HG03066 (cell line): ENCODE measurements around the gene TOMM34.

Experiments used
- ATAC-seq: cut with Tn5 transposase; IDR thresholded peaks from one replicate; pipeline ENCODE4 v1.9.1; 2021; ENCODE audit warnings: low read depth; ENCODE audit not compliant: unreplicated experiment

TOMM34 gene, protein sequence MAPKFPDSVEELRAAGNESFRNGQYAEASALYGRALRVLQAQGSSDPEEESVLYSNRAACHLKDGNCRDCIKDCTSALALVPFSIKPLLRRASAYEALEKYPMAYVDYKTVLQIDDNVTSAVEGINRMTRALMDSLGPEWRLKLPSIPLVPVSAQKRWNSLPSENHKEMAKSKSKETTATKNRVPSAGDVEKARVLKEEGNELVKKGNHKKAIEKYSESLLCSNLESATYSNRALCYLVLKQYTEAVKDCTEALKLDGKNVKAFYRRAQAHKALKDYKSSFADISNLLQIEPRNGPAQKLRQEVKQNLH

DNA sequence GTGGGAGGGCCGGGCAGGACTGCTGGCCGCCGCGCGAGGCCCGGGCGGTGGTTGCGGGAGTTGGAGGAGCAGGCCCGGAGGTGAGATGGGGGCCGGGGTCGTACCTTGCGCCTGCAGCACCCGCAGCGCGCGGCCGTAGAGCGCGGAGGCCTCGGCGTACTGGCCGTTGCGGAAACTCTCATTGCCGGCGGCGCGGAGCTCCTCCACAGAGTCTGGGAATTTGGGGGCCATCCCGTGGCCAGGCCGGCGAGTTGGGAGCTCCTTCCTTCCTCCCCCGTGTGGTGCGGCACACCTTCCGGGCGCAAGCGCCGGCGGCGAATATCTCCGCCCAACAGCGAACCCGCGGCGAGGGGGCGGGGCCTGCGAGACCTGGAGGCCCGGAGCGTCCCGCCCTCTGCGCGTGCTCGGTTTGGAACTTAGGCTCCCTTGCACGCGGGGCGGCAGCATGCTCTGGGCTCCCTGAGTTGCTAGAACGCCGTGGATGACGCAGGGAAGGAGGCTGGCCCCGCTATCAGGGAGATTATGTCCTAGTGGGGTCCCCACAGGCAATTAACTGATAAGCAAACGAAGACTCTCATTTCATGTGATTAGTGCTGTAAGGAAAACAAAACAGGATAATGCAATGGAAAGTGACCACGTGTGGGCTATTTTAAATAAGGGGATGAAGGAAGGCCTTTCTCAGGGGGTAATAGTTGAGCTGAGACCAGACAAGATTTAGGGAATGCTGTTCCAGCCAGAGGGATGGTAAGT, at the start of gene TOMM34:
Gene TOMM34 (minus strand): TSS at position 295 of the 750 bp plus-strand sequence. CDS start 64 bp downstream, at position 231.
- peak; percentile 86 for ATAC-seq

DNA sequence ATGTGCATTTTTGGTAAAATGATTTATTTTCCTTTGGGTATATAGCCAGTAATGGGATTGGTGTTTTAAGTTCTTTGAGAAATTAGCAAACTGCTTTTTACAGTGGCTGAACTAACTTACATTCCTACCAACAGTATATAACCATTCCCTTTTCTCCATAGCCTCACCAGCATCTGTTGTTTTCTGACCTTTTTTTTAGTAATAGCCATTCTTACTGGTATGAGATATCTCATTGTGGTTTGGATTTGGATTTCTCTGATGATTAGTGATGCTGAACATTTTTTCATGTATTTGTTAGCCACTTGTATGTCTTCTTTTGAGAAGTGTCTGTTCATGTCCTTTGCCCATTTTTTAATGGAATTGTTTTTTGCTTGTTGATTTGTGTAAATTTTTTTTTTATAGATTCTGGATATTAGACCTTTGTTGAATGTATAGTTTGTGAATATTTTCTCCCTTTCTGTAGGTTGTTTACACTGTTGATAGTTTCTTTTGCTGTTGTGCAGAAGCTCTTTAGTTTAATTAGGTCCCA, 48.4 kb upstream of the TOMM34 start:
- ATAC-seq: no peak

DNA sequence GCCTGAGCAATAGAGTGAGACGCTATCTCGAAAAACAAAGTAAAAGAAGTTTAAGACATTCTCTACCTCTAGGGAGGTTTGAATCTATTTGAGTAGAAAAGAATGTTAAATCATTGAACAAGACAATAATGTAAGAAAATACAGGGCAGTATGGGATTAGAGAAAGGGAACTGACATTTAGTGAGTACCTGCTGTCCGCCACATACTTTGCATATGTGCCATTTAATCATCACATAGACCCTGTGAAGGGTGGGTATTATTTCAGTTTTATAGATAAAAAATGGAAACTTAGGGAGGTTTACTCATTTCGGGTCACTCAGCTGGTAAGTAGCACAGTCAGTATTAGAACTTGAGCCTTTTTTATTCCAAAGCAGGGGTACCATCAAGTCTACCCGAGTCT, 37.5 kb upstream of the TOMM34 start:
- no peak for ATAC-seq

DNA sequence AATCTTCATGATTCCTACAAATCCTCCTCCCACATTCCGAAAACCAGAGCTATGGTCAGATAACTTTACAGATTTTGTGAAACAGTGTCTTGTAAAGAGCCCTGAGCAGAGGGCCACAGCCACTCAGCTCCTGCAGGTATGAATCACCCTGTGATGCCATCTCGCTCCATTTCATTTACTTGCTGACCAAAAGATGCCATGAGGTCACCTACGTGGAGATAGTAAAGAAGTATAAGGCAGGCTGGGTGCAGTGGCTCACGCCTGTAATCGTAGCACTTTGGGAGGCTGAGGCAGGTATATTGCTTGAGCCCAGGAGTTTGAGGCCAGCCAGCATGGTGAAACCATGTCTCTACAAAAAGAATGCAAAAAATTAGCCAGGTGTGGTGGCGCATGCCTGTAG, 37.0 kb upstream of the TOMM34 start:
- no peak for ATAC-seq

DNA sequence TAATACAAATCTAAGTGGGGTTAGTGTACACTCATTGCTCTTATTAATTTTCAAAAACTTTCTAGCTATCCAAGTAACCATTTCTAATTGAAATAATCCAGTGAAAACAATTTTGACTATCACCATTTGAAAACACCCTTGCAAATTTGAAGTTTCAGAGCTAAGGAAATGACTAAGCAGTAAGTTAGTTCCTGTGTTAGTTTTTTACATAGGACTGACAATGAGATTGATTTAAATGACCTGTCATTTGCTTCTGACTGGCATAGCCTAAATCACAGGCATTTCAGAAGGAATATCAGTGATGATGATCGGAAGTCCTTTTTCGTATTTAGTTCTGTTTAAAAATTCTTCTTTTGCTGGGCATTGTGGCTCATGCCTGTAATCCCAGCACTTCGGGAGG, 33.1 kb upstream of the TOMM34 start:
- ATAC-seq: no peak

DNA sequence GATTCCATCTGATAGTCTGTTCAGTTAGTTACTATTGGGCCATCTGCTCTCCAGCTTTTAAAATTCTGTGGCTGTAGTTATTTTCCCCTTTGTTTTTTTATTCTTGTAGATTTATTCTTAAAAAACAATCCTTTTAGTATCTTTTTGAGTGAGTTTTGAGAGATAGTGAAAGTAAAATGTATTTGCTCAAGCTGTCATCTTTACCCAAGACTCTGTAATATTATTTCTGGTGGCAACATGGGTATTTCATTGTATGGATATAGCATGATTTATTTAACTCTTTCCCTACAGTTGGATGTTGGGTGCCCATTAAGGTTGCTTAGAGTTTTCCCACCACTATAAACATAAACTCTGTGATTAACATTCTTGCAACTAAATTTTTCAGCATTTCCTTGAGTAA, 30.8 kb upstream of the TOMM34 start:
- no peak for ATAC-seq

DNA sequence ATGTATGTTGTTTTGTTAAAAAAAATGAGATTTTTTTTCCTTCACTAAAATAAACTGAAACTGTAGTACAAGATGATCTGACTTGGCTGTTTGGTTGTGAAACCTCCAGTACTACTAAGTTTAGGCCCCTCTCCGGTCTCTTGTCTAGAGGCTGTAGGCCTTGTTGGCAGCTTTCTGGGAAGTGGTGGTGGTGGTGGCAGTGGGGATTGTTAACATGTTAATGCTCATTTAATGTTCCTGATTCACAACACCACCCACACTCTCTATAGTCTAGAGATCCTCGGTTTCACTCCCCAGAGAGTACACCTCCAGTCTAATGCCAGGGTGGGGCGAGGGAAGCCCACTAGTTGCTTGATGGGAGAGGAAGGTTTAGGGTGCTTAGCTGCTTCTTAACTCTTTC, 30.2 kb upstream of the TOMM34 start:
- ATAC-seq: no peak

DNA sequence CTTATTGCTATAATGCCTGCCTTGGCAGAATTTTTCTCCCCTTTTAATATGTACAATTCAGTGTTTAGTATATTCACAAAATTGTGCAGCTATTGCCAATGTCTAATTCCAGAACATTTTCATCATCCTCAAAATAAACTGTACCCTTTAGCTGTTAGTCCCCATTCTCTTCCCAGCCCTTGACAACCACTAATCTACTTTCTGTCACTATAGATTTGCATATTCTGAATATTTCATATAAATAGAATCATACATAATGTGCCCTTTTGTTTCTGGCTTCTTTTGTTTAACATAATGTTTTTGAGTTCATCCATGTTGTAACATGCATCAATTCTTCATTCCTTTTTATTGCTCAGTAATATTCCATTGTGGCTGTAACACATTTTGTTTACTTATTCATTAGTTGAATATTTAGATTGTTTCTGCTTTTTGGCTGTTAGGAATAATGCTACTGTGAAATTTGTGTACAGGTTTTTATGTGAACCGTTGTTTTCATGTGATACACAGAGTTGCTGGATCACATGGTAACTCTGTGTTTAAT, 28.5 kb upstream of the TOMM34 start:
- no peak for ATAC-seq

DNA sequence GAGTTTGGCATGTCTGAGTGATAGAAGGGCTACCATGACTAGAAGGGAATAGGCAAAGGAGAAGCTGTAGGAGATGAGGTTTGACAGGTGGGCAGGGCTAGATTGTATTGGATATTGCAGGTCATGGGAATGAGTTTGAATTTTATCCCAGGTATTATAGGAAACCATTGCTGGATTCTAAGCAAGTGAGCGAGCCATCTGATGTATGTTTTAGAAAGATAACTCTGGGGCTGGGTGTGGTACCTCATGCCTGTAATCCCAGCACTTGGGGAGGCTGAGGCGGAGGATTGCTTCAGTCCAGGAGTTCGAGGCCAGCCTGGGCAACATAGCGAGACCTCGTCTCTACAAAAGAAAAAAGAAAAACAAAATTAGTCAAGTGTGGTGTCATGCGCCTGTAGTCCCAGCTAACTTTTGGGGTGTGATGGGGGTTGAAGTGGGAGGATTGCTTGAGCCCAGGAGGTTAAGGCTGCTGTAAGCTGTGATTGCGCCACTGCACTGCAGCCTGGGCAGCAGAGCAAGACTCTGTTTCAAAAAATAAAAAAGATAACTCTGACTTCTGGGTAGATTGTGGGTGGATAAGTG, 23.0 kb upstream of the TOMM34 start:
- ATAC-seq: no peak

DNA sequence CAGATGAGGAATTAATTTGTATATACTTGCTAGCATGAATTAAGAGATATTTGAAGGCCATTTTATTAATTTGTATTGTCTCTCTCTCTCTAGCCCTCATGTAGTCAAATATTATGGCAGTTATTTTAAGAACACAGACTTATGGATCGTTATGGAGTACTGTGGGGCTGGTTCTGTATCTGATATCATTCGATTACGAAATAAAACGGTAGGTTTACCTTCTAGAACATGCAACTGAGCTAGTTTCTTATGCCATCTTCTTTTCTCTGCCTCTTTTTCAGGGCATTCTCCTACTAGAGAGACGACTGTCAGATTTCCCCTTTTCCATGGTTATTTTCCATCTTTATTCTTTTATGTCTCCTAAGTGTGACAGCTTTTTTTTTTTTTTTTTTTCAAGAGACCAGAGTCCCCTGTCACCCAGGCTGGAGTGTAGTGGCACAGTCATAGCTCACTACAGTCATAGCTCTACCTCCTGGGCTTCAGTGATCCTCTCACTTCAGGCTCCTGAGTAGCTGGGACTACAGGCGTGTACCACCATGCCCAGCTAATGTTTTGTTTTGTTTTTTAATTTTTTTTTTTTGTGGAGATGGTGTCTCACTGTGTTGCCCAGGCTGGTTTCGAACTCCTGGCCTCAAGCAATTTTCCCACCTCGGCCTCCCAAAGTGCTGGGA, 21.7 kb upstream of the TOMM34 start:
- no peak for ATAC-seq

DNA sequence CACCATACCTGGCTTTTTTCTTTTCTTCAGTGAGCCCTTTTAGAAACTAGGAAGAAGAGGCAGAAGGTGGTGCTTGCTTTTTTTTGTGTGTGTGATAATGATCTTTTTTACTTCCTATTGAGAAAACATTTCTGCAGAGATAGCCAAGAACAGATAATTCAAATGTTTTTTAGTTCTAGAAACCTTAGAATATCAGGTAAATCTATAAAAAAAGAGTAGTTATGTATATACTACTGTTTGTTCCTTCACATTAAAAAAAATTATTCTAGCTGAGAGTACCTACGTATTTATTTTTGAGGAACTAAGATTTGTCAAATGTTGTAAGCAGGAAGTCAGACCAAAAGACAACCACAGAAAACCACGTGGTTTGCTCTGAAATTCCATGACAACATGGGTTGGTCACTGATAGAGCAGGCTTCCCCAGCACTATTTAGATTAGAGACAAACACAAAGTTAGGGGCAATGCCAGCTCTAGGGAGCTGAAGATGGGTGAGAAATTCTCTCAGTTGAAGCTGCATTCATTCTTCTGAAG, 19.0 kb upstream of the TOMM34 start:
- peak; percentile 95 for ATAC-seq

DNA sequence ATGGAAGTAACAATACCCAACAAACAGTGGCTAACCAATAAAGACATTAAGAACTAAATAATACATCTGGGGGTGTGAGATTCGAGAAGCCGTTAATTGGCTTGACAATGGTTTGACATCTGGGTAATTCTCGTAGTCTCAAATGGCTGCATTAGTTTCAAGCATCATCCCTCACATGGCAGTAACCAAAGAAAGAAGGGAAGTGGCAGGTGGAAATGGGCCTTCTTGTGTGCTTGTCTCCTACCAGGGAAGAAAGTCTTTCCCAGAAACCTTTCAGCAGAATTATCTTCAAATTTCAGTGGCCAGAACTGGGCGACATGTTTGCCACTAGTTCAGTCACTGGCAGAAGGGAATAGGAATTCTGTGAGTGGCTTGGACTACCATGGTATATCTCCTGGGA, 16.5 kb upstream of the TOMM34 start:
- ATAC-seq: no peak

DNA sequence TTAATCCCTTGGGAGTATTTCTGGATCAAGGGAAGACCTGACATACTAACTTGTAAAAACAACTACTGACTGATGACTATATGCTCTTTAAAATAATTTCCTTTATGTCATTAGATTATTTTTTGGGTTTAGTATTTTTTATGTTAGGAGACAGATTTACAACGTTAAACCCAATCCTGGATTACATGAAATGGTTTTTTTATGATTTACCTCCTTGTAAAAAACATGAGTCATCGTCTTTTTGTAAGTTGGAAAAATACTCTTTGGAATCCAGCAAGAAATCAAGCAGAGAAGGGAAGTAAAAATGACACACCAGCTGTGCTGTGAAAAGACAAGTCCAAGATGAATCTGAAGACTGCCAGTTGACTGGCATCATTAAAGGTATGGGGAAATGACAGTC, 12.9 kb upstream of the TOMM34 start:
- ATAC-seq: no peak

DNA sequence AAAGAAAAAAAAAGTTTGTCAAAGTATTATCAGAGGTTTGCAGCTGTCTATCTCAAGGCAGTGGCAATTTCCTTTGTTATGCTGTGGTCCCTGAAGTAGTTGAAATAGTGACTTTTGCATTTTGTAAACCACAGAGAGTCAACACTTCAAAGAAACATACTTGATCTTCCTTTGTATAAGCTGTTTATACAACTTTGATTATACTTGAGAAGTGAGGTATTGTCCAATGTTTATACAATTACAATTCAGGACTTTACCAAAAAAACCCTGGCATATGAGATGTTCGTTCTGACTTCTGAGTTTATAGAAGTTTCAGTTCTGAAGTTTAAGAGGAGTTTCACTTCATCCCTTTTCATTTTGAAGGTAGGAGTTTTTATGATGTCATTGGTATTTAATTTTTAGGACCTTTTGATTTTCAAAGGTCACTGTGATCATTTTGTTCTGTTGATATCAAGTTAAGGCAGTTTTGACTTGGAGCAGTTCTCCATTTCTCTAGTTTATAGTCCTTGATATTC, 10.1 kb upstream of the TOMM34 start:
- no peak for ATAC-seq

DNA sequence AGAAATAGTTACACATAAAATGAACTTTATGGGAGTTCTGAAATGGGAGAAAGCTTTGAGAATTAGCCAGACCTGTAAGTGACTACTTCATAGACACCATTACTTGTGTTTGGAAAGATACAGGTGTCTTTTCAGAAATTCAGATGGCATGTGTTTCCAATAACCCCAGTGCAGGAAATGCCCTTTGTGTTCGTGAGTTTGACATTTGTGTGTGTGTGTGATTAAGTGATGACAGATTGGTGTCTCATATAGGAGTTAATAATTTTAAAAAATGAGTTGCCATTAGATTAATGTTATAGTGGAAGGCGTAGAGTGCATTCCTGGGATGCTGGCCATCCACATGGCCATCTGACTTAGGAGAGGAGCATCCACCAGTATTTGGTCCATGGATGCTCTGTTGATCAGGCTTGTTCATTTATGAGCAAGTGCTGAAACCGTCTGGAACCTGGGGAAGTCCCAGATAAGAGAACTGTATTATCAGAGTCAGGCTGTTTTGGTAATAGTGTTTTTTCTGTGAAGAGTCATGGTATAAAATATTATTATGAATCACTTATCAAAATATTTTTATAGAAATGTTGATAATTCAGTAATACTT, 9.2 kb upstream of the TOMM34 start:
- no peak for ATAC-seq

DNA sequence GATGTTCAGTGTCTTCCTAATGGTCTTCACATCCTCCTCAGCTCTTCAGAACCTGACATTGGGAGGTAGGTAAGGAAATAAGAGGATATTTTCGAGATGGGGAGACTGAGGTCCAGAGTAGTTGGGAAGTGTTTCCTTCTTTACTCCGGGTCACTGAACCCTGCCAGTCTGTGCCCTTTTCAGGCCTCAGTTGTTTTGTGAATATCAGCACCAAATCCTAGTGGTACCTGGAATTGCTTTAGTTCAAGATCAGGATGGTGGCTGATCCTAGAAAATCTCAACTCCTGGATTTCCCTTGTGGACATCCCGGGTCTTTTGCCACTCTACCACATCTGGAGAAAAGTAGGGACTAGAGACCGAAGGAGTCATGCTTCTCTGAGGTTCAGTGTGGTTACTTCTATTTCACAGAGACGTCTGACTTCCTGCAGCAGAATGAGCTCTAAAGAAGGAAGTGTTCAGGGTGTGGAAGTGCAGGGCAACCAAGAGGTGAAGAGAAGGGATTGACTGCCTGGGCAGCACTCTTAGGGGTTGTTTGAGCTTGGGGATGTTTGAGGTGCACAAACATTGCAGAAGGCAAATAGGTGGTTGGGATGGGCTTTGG, 7.1 kb upstream of the TOMM34 start:
- ATAC-seq: no peak

DNA sequence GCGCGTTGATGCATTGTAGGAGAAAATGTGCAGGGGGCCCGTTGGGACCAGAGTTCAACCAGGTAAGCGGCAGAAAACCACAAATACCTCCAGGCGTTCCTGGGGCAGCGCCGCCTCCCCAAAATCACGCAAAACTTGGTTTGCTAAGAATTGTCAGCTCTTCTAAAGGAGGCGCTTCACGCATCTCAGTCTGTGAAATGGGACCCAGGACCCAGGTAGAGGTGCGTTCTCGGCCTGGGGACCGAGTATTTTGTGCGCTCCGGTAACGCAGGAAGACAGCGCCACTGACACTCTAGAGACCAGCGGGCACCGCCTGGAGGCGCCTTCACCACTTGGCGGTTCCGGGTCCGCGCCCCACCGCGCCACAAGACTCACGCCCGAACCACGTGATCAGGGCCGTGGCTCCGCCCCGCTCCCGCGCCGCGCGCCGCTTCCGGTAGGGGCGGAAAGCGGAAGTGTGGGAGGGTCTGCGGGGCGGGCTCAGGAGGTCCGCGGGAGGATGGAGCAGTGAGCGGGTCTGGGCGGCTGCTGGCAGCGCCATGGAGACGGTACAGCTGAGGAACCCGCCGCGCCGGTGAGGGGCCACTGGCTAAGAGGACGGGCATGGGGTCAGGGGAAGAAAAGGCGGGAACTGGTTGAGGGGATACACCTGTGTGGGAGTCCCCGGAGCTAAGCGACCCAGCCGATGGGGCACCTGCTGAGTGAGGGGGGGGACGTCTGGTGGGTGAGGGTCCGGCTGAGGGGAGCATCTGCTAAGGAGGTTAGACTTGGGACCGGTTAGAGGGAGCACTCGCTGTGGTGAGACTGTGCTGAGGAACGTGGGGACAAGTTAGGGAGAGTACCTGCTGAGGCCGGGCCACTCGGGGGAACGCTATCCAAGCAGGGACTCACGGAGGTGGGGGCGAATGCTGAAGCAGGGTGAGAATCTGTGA, 6.1 kb upstream of the TOMM34 start, which contains the start of gene STK4:
Gene STK4 (plus strand): TSS at position 483 of the 932 bp plus-strand sequence. CDS start 57 bp downstream, at position 540.
- ATAC-seq: peak; percentile 55

DNA sequence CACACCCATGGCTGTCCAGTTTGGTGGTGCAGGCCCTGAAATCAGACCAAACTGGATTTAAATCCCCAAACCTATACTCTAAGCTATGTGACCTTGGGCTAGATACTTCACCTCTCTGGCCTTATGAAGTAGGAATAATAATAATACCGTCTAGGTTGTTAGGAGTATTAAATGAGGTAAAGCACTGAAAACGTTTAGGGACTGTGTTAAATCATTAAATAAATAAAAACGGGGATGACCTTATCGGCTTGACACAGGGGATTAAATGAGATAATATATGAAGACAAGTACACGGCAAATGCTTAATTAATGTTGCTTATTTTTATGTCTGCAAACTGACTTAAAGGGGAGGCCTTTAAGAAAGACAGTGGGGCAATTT, 5.4 kb upstream of the TOMM34 start:
- ATAC-seq: no peak
